ENCODE data around the gene AOPEP.
A peak's percentile ranks its signal among the peaks of the same experiment; 100 is the strongest.

Gene AOPEP

DNA sequence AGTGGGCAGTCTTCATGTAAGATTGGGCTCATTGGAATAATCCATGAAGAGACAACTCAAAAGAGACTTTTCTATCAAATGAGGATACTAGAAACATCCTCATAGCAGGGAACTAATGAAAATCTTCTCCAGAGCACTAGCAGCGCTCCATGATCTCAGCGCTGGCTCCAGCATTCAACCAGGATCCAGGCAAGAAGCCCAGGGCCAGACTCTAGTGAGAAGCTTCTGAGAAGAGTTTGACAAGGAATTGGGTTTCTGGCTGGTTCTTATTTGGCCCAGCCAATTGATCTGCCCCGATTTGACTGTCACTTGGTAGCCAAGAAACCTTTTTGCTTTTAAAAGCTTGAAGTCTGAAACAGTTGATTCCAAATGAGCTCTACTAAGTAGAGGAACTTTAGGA is 60.1 kb downstream of the AOPEP start:
- Histone ChIP-seq H3K36me3 (ENCODE audit: insufficient read depth, low read length) (no peaks in the 10 kb centered on the region), H3K9ac (ENCODE audit: low read depth, low read length, poor library complexity, severe bottlenecking) (peak overlapping the region; percentile 33), H3K4me3 (ENCODE audit: low read length, poor library complexity, severe bottlenecking) (peak overlapping the region; percentile 45), H3K4me2 (ENCODE audit: low read depth, low read length, poor library complexity, severe bottlenecking) (peak overlapping the region; percentile 59), H4K20me1 (ENCODE audit: insufficient read depth, low read length, poor library complexity, severe bottlenecking) (no peaks in the 10 kb centered on the region), H3K79me2 (ENCODE audit: insufficient read depth, low read length) (no peaks in the 10 kb centered on the region), H3K9me2 (replicated peaks; ENCODE audit: low read depth, low read length) (no peaks in the 10 kb centered on the region), H3K4me1 (ENCODE audit: insufficient read depth, low read length, poor library complexity, severe bottlenecking) (peaks cover 43% of the 10 kb centered on the region), H3F3A (ENCODE audit: low read depth) (no peaks in the 10 kb centered on the region), H2AFZ (ENCODE audit: low read length) (no peak overlapping the region), H3K27me3 (ENCODE audit: insufficient read depth, low read length, poor library complexity, severe bottlenecking) (no peaks in the 10 kb centered on the region), H3K9me3 (ENCODE audit: insufficient read depth, low read depth, low read length) (no peaks in the 10 kb centered on the region)
- TF ChIP-seq CTCF (conservative IDR thresholded peaks at IDR 0.05; ENCODE audit: low read length) (no peak), EZH2phosphoT487 (IDR thresholded peaks at IDR 0.05; ENCODE audit: borderline replicate concordance) (no peak)

GRCh38 chr9:94787266-94787665 is 60.8 kb downstream of the AOPEP start:
- Histone ChIP-seq H3K79me2 (ENCODE audit: insufficient read depth, low read length) (no peaks in the 10 kb centered on the region), H3F3A (ENCODE audit: low read depth) (no peaks in the 10 kb centered on the region), H3K4me3 (ENCODE audit: low read length, poor library complexity, severe bottlenecking) (peak overlapping the region; percentile 45), H3K27me3 (ENCODE audit: insufficient read depth, low read length, poor library complexity, severe bottlenecking) (no peaks in the 10 kb centered on the region), H3K4me1 (ENCODE audit: insufficient read depth, low read length, poor library complexity, severe bottlenecking) (peaks cover 43% of the 10 kb centered on the region), H3K4me2 (ENCODE audit: low read depth, low read length, poor library complexity, severe bottlenecking) (peak overlapping the region; percentile 59), H3K9me2 (replicated peaks; ENCODE audit: low read depth, low read length) (no peaks in the 10 kb centered on the region), H3K9ac (ENCODE audit: low read depth, low read length, poor library complexity, severe bottlenecking) (peak overlapping the region; percentile 0), H3K36me3 (ENCODE audit: insufficient read depth, low read length) (no peaks in the 10 kb centered on the region), H2AFZ (ENCODE audit: low read length) (no peak overlapping the region), H3K9me3 (ENCODE audit: insufficient read depth, low read depth, low read length) (no peaks in the 10 kb centered on the region), H4K20me1 (ENCODE audit: insufficient read depth, low read length, poor library complexity, severe bottlenecking) (no peaks in the 10 kb centered on the region)
- TF ChIP-seq CTCF (conservative IDR thresholded peaks at IDR 0.05; ENCODE audit: low read length), result no peak
- TF ChIP-seq EZH2phosphoT487 (IDR thresholded peaks at IDR 0.05; ENCODE audit: borderline replicate concordance), result no peak

DNA sequence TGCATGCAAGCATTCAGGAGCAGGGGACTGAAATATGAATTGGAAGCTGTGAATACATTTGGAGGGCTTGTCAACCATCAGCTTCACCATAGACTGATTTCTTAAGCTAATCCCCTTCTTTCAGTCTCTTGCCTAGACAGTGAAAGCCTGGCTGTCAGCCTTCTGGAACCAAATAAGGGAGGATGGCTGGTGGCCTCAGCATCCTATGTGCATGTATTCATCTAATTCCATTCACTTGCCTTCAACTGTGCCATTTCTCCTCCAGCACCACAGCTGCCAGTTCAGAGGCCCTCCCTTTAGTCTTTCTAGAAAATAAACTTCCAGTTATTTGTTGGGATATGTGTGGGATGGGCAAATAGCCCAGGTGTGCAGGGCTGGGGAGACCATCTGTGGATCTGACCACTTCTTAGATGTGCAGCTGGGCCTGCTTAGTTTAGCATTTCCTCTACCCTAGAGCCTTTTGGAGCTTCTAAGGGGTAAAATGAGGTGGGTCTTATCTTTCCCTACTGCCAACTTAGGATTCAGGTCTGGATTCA is 62.1 kb downstream of the AOPEP start:
- H3K36me3 ChIP-seq (ENCODE audit: insufficient read depth, low read length), result peaks cover 5% of the 10 kb centered on the region; the same call in 1 of the 2 replicates
- H2AFZ ChIP-seq (ENCODE audit: low read length), result no peak overlapping the region
- H3K4me1 ChIP-seq (ENCODE audit: insufficient read depth, low read length, poor library complexity, severe bottlenecking), result peaks cover 49% of the 10 kb centered on the region
- no peak overlapping the region for H3K4me2 ChIP-seq (ENCODE audit: low read depth, low read length, poor library complexity, severe bottlenecking)
- H3K27me3 ChIP-seq (ENCODE audit: insufficient read depth, low read length, poor library complexity, severe bottlenecking), result no peaks in the 10 kb centered on the region
- no peaks in the 10 kb centered on the region for H3K79me2 ChIP-seq (ENCODE audit: insufficient read depth, low read length)
- no peaks in the 10 kb centered on the region for H3F3A ChIP-seq (ENCODE audit: low read depth)
- peak overlapping the region; percentile 12 for H3K9ac ChIP-seq (ENCODE audit: low read depth, low read length, poor library complexity, severe bottlenecking)
- no peak overlapping the region for H3K4me3 ChIP-seq (ENCODE audit: low read length, poor library complexity, severe bottlenecking)
- H4K20me1 ChIP-seq (ENCODE audit: insufficient read depth, low read length, poor library complexity, severe bottlenecking), result no peaks in the 10 kb centered on the region
- TF ChIP-seq CTCF (conservative IDR thresholded peaks at IDR 0.05; ENCODE audit: low read length) (no peak), EZH2phosphoT487 (IDR thresholded peaks at IDR 0.05; ENCODE audit: borderline replicate concordance) (no peak)
- no peaks in the 10 kb centered on the region for H3K9me2 ChIP-seq (replicated peaks; ENCODE audit: low read depth, low read length)
- no peaks in the 10 kb centered on the region for H3K9me3 ChIP-seq (ENCODE audit: insufficient read depth, low read depth, low read length)
